Sigmoid colon (tissue), 3 donors: ENCODE results near the gene HES6.

Source experiments
- POLR2A ChIP-seq, 2 donors: fragments of 450-650 bp; IDR thresholded peaks; one replicate each; pipeline ENCODE4 v1.6.1; 2016; ENCODE audit warnings: antibody characterized with exemption in 2 of 2, mild to moderate bottlenecking in 2 of 2, moderate library complexity in 2 of 2
- TF ChIP-seq, protein P1 (sequence below), 4 experiments: fragments of 450-650 bp in 3 of 4; fragments of 200-600 bp in 1 of 4; IDR thresholded peaks; one replicate each; pipeline ENCODE4 v1.5.1; 2016 to 2019; ENCODE audit warnings: antibody characterized with exemption in 4 of 4, mild to moderate bottlenecking in 3 of 4, moderate library complexity in 2 of 4

DNA sequence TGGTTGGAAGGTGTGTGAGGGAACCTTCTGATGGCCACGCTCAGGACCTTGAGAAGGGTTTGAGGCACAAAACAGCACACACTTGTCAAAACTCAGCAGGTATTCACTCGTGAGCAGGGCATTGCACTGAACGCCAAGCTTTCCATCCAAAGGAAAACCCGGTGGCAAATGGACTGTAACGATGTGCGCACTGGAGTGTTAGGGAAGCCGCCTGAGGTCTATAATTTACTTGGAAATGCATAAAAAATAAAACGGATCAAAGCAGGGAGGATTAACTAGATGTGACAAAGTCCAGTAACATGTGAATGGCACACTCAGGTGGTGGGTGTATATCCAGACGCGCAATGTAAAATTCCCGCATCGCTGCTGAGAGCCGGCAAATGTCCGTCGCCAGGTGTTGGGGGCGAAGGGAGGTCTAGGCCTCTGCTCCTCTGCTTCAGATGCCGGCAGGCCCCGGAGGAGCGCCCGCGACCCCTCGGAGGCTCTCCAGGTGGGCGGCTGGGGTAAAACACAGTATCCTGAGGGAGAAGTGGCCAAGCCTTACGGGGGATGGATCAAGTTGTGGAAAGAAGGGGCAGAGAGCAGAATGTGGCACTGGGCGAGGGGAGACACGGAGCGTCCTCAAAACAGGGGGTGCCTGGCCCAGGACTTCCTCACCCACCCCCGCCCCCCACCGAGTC, 15.3 kb downstream of the HES6 start:
- no peak for TF ChIP-seq POLR2A (IDR thresholded peaks at IDR 0.05)
- TF ChIP-seq, protein P1, sequence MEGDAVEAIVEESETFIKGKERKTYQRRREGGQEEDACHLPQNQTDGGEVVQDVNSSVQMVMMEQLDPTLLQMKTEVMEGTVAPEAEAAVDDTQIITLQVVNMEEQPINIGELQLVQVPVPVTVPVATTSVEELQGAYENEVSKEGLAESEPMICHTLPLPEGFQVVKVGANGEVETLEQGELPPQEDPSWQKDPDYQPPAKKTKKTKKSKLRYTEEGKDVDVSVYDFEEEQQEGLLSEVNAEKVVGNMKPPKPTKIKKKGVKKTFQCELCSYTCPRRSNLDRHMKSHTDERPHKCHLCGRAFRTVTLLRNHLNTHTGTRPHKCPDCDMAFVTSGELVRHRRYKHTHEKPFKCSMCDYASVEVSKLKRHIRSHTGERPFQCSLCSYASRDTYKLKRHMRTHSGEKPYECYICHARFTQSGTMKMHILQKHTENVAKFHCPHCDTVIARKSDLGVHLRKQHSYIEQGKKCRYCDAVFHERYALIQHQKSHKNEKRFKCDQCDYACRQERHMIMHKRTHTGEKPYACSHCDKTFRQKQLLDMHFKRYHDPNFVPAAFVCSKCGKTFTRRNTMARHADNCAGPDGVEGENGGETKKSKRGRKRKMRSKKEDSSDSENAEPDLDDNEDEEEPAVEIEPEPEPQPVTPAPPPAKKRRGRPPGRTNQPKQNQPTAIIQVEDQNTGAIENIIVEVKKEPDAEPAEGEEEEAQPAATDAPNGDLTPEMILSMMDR (IDR thresholded peaks at IDR 0.05) = no peak
